Stimulated activated CD8-positive, alpha-beta memory T cell treated with anti-CD3 and anti-CD28 coated beads, Interleukin-7, amount 100 ng/mL, for 48 hours (primary cell): ENCODE results near the gene KLHL29.

ENCODE experiments used
- DNase-seq, 2 donors: peaks; one replicate each; pipeline ENCODE4 v3.0.0-alpha.2; 2020; ENCODE audit warnings: low read depth in 1 of 2; ENCODE audit errors: extremely low read depth in 1 of 2

KLHL29 gene

DNA sequence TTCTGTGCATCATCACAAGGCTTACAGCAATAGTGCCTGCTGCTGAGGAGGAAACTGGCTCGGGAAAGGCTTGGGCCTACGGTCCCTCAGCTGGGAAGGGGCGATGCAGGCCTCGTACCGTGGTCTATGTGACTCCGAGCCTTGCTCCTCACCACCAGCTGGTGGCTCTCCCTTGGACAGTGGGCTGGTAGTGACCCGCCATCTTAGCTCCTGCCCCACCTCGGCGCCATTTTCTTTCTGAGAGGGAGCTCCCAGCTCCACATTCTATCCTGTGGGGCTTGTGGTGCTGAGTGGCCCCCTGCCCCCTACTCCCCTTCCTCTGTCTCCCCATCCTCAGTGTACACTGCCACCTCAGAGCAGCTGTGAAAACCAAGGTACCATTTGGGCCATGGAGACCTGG is 255.7 kb downstream of the KLHL29 start:
- DNase-seq, result no peak

DNA sequence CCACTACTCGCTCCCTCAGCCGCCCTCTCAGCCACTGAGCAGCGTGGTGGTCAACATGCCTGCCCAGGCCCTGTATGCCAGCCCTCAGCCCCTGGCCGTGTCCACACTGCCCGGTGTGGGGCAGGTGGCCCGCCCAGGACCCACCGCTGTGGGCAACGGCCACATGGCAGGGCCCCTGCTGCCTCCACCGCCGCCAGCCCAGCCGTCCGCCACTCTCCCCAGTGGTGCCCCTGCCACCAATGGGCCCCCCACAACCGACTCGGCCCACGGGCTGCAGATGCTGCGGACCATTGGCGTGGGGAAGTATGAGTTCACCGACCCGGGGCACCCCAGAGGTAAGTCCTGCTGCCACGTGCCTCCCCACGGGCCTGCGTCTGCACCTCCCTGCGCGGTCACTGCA is 257.5 kb downstream of the KLHL29 start:
- DNase-seq, result no peak

DNA sequence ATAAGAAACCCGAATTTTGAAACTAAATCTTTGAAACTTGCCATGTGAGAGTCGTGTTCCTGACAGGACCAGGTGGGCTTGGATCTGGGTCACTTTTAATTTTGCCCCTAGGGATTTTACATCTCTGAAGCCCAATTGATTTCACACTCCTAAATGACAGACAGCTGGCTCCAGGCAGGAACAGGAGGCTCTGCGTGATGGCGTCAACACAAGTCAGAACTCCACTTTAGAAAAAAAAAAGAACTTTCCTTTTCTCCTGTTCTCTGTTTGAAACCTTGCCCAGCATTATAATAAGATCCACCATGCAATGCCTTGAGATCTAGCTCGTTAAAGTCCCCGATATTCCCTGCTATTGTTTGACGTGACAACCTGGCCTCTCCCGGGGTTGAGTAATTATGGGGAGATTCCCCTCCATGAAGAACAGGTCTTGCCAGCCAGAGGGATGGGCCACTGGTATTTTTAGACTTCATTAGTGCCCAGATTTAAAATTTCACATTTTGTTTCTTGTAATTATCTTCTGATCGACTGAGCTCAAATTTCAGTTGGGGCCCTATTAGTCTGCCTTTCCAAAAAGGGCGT is 260.3 kb downstream of the KLHL29 start:
- no peak for DNase-seq

DNA sequence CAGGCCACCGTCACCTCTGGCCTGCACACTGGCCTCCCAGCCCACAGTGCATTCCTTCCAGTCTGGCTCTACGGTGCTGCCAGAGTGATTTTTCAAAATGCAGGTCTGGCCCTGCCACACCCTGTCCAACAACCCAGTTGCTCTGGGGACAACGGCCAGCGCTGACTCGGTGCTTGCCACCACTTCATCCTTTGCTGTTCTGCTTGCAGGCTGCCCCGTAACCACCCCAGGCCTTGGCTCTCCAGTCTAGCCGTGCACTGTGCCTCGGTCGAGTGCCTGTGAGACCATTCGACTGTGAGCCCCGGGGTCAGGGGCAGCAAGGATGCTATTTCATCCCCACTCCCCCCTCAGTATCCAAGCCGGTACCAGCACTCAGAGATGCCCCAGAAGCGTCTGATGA is 262.6 kb downstream of the KLHL29 start:
- DNase-seq, result no peak

DNA sequence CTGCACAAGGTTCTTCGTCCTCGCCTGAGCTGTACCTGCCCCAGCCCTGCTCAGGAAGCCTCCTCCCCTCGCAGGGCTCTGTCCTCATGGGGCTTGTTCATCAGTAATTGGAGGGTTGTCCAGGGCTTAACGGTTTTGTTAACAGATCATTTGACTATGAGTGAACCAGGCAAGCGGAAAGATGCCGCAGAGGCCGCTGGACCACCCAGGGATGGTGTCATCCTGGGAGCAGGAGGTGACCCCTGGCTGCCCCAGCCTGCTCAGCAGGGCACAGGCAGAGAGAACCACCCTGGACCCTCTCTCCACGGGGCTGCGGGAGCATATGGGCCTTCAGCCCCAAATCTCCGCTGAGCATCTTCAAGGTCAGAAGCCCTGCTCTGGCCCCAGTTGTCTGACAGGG is 264.3 kb downstream of the KLHL29 start:
- no peak for DNase-seq

DNA sequence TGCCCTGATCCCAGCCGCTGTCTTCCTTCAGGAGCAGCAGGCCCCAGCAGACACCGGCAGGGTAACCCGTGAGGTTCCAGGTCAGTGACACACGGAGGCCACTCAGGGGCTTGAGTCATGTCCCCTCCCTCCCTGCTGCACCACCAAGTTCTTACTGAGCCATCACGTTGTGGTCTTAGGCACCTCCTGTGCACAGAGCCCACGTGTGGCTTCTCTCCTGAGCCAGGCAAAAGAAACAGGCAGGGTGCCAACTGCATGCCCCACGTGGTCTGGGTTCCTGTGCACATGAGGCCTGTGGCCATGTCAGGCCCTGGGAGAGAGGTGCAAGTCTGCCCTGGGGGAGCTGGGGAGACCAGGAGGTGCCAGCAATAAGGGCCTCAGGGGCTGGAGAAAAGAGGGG is 264.8 kb downstream of the KLHL29 start:
- peak in 1 of 2 donors; percentile 26 for DNase-seq

DNA sequence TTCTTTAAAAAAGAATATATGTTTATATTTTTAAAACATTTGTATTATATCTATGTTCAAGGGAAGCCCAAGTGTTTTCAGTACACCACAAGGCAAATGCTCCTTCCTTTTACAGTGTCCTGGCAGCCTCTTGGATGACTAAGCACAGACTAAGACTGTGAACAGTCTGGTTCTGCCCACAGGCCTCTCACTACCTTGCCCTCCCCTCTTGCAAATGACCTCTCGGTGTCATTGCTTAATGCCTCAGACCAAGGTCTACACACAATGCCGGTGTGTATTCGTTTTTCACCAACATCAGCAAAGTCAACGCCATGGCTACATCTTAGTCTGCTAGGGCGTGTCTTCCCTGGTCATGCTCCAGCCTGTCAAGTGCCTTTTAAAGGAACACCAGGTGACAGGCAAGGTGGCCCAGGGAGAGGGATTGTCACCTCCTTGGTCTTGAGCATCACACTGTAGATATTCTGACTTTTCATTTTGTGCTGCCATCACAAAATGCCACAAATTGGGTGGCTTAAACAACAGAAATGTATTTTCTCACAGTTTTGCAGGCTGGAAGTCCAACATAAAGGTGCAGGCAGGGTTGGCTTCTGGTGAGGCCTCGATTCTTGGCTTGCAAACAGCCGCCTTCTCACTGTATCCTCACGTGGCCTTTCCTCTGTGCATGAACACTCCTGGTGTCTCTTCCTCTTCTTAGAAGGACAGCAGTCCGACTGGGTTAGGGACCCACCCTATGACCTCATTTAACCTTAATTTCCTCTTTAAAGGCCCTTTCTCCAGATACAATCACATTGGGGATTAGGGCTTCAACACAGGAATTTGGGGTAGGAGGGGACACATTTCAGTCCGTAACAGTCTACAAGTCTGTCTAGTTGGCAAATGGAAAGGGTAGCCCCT is 266.5 kb downstream of the KLHL29 start:
- no peak for DNase-seq

DNA sequence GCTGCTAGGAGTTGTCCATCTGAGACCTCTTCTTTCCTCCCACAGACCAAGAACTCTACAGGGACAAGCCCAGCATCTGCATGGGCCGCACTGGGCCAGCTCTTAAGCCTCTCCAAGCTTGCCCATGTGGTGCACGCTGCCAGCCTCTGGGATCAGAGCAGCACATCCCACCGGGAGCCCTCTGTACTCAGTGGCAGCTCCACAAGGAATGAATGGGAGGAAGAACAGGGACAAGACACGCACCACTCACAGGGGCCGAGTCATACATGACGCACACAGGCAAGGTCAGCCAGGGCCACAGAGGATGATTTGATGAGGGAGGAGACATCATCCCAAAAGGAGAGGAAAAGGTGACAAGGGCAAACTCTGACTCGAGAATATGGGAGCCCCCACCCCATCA is 268.3 kb downstream of the KLHL29 start:
- DNase-seq, result no peak

DNA sequence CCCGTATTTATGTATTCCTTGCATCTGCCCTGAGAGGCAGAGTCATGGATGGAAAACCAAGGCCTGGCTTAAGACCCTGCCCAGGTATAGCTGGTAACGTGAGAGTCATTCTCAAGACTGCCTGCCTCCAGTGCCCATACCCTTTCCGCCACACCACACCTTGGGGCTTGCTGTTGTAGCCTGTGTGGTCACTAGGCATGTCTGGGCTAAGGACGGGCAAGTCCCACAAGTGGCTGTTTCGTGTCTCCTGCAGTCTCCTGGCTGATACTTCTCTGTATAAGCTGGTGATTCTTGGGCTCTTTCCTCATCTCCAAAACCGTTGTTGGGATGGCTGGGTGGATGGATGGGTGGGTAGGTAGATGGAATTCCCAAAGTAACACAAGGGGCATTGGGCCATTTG is 269.8 kb downstream of the KLHL29 start:
- no peak for DNase-seq

DNA sequence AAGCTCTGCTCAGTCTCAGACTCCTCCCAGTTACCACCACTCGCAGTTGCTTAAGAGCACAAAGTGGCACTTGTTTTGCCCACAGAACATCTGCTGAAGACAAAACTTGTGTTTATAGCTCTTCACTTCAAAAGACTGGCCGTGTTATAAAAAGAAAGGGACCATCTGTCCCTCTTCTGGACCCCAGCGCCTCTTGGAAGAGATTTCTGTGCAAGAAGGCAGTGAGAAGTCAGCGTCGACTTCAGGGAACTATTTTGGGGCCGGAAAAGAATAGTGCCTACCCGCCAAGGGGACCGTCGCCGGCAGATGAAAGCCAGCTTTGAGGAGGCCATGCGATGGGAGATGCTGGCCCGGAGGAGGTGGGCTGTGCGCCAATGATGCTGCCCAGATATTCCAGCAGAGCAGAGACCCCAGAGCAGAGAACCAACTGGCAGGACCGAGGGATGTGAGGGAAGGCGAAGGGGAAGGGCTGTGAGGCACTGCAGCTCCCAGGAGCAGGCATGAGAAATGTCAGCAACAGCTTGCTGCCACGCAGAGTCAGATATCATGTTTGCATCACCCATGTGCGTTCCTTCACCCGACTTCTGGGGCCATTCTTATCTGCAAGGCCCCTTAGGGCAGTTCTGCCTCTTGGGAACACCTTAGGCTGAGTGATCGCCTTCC is 271.1 kb downstream of the KLHL29 start:
- no peak for DNase-seq

DNA sequence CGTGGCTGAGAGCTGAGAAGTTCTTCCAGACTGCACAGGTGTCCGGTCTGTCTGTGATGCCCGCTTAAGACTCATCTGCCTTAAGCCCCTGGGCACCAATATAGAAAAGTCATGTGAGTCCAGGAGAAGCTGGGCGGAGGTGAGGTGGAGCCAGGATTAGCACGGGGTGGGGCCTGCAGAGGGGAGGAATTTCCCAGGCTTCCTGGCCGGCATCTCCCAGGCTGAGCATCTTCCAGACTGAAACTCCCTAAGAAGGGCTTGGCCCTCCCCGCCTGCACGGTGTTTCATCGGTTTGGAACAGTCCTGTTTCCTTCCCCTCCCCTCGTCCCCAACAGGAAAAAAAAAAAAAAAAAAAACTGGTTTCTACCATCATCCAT is 271.6 kb downstream of the KLHL29 start:
- DNase-seq, result no peak

DNA sequence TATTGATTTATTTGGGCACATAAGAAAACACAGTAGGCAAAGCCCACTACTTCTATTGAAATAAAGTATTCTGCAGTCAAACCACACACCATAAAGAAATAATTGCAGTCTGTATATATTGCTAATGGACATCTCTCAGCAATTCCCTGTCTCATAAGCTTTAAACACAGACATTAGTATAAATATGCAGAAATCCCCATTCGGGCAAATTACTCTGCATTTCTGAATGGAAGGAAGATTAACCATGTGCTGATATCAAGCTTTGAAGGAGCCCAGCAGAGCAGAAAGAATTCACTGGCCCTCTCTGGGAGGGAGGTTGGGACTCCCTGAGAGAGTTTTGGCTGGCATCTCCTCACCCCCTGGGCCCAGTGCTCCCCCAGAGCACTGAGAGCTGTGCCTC is 272.4 kb downstream of the KLHL29 start:
- DNase-seq, result no peak

DNA sequence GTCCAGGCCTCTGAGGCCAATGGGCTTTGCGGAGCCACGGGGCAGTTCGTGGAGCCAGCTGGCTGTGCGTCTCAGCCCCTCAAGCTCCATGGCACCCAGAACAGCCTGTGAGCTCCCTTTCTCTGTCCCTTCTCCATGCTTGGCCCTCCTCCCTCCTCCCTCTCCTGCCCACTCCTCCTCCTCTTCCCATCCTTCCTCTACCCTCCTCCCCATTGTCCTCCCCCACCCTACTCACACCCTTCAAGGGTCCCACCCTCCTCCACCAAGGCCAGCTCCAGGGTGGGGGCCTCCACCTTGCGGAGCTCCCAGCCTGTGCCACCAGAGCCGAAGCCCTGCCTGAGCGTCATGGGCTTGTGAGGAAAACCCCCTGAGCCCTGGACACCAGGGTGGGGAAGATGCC is 273.0 kb downstream of the KLHL29 start:
- no peak for DNase-seq

DNA sequence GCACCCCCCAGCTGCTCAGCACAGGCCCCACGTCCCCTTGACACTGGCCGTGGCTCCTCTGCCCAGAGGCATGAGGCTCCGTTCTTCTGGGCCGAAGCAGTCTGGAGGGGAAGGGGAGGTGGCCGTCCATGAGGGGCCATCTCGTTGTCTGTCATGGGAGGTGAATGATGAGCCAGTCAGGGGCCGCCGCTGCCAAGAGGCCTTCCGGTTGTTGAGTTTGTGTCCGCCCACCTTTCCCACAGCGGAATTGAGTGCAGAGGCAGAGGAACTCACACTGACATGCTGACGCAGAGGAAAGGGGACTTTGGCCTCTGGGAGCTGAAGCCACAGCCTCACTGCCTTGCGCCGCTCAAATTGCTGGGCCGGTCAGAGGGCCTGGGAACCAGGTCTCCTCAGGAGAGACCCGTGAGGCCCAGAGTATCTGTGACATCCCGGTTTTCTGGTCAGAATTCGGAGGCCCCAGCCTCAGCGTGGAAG is 273.5 kb downstream of the KLHL29 start:
- peak; percentile 22 to 44 for DNase-seq

DNA sequence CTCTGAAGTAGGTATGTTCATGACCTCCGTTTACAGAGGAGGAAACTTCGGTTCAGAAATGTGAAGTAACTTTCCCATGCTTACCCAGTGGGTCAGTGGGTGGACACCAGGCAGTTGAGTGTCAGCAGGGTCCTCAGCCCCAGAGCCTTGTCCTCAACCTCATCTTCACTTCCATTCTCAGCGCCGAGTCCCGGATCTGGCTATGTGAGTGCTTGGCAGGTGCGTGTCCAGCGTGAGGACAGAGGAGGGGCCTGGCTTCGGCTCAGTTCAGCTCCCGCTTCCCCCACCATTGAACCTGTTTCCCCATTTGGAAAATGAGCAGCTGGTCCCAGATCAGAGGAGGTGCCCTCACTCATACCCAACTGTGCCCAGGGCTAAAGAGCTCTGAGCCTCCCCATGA is 274.3 kb downstream of the KLHL29 start:
- no peak for DNase-seq

DNA sequence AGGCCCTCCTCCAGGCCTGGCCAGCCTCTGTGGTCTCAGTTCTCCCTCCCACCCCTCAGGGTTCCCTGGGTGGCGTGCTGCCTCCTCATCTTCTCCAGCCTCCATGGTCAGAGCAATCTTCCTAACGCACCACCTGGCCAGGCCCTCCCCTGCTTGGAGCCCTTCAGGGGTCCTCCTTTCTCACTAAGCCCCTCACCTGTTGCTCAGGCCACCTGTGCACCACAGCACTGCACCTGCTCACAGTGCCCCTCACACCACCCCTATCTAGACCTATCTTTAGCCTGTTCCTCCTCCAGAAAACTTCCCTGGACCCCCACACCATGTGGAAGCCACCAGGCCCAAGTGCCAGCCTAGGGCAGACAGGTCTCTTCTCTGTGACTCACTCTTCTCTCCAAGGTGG is 274.8 kb downstream of the KLHL29 start:
- DNase-seq, result no peak

DNA sequence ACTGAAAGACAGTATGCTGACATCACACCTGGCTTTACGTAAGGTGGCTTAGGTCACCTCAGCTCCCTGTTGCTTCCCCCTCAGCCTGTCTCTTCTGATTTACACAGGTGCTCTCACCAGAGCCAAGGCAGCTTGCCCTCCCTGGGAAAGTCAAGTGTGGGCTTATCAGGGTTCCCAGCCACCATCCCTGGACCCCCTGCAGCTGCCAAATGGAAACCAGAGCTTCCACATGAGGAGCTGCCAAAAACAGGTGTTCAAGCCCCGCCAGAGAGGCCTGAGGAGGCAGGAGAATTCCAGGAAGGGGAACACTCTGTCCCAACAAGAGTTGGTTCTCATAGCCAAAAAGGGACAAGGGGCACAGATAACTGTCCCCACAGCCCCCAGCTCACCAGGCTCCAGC is 275.3 kb downstream of the KLHL29 start:
- DNase-seq, result no peak

DNA sequence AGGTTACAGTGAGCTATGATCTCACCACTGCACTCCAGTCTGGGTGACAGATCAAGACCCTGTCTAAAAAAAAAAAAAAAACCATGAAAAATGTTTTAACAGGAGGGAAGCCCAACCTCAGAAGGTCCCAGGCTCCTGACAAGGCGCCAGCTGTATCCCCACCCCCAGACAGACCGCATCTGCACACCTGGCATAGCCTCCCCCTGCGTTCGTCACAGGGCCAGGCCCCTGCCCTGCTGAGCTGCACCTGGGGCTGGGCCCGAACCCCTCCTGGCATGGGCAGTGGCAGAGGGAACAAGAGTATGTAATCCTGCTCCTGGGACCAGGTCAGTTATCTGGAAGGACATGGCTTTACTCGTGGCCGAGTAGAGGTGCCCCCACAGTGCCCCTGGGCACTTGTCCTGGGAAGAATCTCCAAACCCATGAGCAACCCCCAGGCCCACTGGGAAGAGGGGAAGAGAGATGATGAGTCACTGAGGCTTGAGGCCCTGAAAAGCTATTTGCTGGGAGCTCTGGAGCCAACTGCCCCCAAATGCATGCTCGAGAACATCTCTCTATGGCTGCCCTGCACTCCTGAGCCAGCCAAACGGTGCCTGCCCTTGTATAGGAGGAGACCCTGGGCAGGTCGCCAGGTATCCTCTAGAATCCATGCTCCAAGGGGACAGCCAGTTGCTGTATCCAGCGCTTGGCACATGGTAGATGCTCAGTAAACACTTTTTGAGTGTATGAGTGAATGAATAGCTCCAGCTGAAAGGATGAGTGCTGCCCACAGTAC is 276.5 kb downstream of the KLHL29 start:
- DNase-seq, result no peak

DNA sequence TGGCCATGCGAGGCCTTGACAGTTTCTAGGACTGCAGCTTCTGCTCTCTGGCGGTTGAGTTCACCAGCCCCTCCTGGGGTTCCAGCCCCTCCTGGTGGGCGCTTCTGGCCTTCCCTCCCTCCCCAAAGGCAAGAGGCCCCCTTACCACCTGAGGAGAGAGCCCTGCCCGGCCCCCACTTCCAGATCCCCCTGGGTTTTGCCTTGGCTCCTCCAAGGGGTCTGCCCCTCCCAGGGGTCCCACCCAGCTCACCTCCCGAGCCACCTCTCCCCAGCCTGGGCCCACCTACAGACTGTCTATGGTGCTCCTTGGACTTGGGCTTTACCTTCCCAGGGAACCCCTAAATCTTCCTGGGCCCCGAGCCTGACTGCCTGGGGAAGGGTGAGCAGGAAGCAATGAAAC is 277.5 kb downstream of the KLHL29 start:
- DNase-seq, result no peak

DNA sequence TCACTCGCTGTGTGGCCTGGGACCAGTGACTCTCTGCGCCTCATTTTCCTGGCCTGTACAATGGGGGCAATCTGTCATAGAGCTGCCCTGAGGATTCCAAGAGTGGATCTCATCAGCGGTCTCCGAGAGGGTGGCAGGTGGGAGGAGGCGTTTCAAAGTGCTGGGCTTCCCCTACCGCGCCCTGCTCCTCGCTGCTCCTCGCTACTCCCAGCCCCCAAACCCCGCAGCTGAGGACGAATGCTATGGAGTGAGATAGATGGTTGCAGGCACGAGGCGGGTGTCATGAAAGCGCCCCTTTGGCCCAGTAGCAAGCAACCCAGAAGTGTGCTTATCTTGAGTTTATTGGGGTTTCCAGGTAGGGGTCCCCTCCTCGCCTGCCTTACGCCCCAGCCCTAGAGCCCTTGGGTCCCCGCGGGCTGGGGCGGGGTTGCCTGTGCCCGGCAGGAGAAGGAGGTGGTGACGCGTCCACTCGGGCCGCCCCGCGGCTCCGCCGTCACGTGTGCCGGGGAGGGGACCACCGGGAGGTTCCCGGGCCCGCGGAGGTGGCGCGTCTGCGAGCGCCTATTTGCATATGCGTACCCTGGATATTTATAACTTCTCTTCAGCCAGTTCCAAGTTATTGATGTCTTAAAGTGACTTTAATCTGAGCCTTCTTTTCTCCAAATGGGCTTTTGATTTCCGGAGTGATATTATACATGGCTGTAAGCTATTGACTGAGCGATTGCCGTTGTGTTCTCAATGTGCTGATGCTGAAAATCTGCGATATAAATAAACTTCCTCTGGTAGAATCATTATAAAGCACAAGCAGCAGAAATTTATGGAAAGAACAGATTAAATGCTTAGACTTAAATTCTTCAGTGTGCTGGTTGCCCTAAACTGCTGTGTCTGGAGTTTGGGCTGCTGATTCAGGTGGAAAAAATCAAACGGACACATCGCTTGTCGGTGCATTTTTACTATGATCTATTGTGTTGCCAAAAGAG is 278.3 kb downstream of the KLHL29 start:
- no peak for DNase-seq
